ENCODE measurements around the gene CSPG5.

Gene CSPG5

GRCh38 chr3:47566667-47567066 lies 12.0 kb downstream of the CSPG5 start:
- no peak overlapping the region for H3K9ac ChIP-seq (ENCODE audit: low read depth, low read length)
- H3K9me3 ChIP-seq (ENCODE audit: insufficient read depth, low read depth, low read length), result no peaks in the 10 kb centered on the region
- no peak overlapping the region for H3K27ac ChIP-seq (ENCODE audit: low read length)
- H3K36me3 ChIP-seq (ENCODE audit: insufficient read depth, low read depth, low read length), result no peaks in the 10 kb centered on the region
- H3K4me3 ChIP-seq (ENCODE audit: low read length), result no peak overlapping the region
- no peaks in the 10 kb centered on the region for H3K4me1 ChIP-seq (ENCODE audit: insufficient read depth, low read length)
- no peaks in the 10 kb centered on the region; the same call in 1 of the 2 replicates for H3K27me3 ChIP-seq (ENCODE audit: insufficient read depth, low read length)

GRCh38 chr3:47565734-47566550 lies 12.7 kb downstream of the CSPG5 start:
- H3K4me3 ChIP-seq (ENCODE audit: low read length), result no peak overlapping the region
- H3K4me1 ChIP-seq (ENCODE audit: insufficient read depth, low read length), result no peaks in the 10 kb centered on the region
- no peaks in the 10 kb centered on the region for H3K36me3 ChIP-seq (ENCODE audit: insufficient read depth, low read depth, low read length)
- no peak overlapping the region for H3K9ac ChIP-seq (ENCODE audit: low read depth, low read length)
- H3K9me3 ChIP-seq (ENCODE audit: insufficient read depth, low read depth, low read length), result no peaks in the 10 kb centered on the region
- H3K27ac ChIP-seq (ENCODE audit: low read length), result no peak overlapping the region
- no peaks in the 10 kb centered on the region; the same call in 1 of the 2 replicates for H3K27me3 ChIP-seq (ENCODE audit: insufficient read depth, low read length)

DNA sequence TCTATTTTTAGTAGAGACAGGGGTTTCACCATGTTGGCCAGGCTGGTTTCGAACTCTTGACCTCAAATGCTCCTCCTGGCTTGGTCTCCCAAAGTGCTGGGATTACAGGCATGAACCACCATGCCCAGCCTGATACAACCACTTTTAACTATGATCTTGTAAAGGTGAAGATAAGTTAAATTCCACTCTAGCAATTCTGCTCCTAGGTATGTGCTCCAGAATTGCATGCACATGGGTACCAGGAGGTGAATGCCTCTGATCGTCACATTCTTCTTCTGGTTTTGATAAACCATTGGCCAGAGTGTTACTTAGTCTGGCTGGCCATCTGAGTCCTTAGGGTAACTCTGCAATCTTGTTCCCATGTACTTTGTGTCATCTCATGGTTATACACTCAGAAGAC lies 22.3 kb downstream of the CSPG5 start:
- H3K27me3 ChIP-seq (ENCODE audit: insufficient read depth, low read length), result no peaks in the 10 kb centered on the region
- no peaks in the 10 kb centered on the region; the same call in 1 of the 2 replicates for H3K9me3 ChIP-seq (ENCODE audit: insufficient read depth, low read depth, low read length)
- H3K4me3 ChIP-seq (ENCODE audit: low read length), result no peak overlapping the region
- H3K27ac ChIP-seq (ENCODE audit: low read length), result no peak overlapping the region
- H3K4me1 ChIP-seq (ENCODE audit: insufficient read depth, low read length), result no peaks in the 10 kb centered on the region
- no peaks in the 10 kb centered on the region for H3K36me3 ChIP-seq (ENCODE audit: insufficient read depth, low read depth, low read length)
- H3K9ac ChIP-seq (ENCODE audit: low read depth, low read length), result no peak overlapping the region

DNA sequence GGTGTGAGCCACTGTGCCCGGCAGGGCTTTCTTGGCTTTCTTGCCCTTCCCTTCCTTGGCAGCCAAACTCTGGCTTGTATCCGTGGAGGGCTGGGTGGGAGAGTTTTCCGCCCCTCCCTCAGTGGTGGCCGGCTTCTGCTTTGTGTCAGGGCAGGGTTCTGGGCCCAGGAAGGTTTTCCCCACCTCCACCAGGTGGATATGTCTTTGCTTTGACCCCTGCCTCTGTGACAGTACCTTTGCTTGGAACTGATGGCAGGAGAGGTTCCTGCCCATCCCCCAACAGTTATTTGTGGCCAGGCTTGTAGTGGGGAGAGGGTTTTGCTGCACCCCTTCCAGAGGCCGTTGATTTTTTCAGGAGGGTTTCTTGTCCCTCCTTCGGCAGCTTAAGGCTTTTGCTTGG lies 24.3 kb downstream of the CSPG5 start:
- Histone ChIP-seq H3K27ac (ENCODE audit: low read length) (no peak overlapping the region), H3K27me3 (ENCODE audit: insufficient read depth, low read length) (no peaks in the 10 kb centered on the region), H3K9ac (ENCODE audit: low read depth, low read length) (no peak overlapping the region), H3K36me3 (ENCODE audit: insufficient read depth, low read depth, low read length) (no peaks in the 10 kb centered on the region), H3K4me3 (ENCODE audit: low read length) (no peak overlapping the region), H3K4me1 (ENCODE audit: insufficient read depth, low read length) (no peaks in the 10 kb centered on the region), H3K9me3 (ENCODE audit: insufficient read depth, low read depth, low read length) (no peaks in the 10 kb centered on the region; the same call in 1 of the 2 replicates)

GRCh38 chr3:47553407-47553806 lies 25.3 kb downstream of the CSPG5 start:
- Histone ChIP-seq H3K9ac (ENCODE audit: low read depth, low read length) (no peak overlapping the region), H3K27ac (ENCODE audit: low read length) (no peak overlapping the region), H3K27me3 (ENCODE audit: insufficient read depth, low read length) (no peaks in the 10 kb centered on the region), H3K9me3 (ENCODE audit: insufficient read depth, low read depth, low read length) (no peaks in the 10 kb centered on the region; the same call in 1 of the 2 replicates), H3K4me3 (ENCODE audit: low read length) (no peak overlapping the region), H3K4me1 (ENCODE audit: insufficient read depth, low read length) (no peaks in the 10 kb centered on the region), H3K36me3 (ENCODE audit: insufficient read depth, low read depth, low read length) (no peaks in the 10 kb centered on the region)

- Histone ChIP-seq H3K27ac (ENCODE audit: low read length) (no peak overlapping the region), H3K27me3 (ENCODE audit: insufficient read depth, low read length) (no peaks in the 10 kb centered on the region), H3K9me3 (ENCODE audit: insufficient read depth, low read depth, low read length) (no peaks in the 10 kb centered on the region), H3K36me3 (ENCODE audit: insufficient read depth, low read depth, low read length) (no peaks in the 10 kb centered on the region), H3K4me3 (ENCODE audit: low read length) (no peak overlapping the region), H3K9ac (ENCODE audit: low read depth, low read length) (no peak overlapping the region), H3K4me1 (ENCODE audit: insufficient read depth, low read length) (no peaks in the 10 kb centered on the region)
Observed at GRCh38 chr3:47542471-47543173, 36.0 kb downstream of the CSPG5 start.

DNA sequence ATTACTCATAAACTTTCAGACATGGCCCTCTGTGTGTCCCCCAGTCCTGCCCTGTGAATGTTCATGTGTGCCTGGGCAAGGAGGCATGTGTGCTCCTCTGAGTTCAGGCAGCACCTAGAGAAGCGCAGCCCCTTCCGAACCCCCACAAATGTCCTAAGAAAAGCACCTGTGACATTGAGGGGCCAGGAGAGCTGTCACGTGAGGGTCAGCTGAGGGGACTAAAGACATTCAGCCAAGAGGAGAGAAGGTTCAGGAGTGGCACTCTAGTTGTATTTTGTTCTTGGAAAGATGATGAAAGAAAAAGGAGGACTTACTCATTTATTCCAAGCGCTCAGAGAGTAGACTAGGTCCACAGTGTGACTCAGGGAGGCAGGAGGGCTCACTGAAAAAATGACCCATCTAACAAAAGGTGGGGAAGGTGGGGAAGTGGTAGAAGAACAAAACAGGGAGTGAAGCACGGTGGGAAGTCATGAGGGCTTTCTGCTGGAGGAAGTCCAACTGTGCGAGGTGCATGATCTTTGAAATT lies 37.0 kb downstream of the CSPG5 start:
- H3K27me3 ChIP-seq (ENCODE audit: insufficient read depth, low read length), result no peaks in the 10 kb centered on the region
- no peaks in the 10 kb centered on the region for H3K36me3 ChIP-seq (ENCODE audit: insufficient read depth, low read depth, low read length)
- H3K9me3 ChIP-seq (ENCODE audit: insufficient read depth, low read depth, low read length), result no peaks in the 10 kb centered on the region
- no peaks in the 10 kb centered on the region for H3K4me1 ChIP-seq (ENCODE audit: insufficient read depth, low read length)
- H3K9ac ChIP-seq (ENCODE audit: low read depth, low read length), result no peak overlapping the region
- no peak overlapping the region for H3K4me3 ChIP-seq (ENCODE audit: low read length)
- H3K27ac ChIP-seq (ENCODE audit: low read length), result no peak overlapping the region

GRCh38 chr3:47540281-47540680 lies 38.4 kb downstream of the CSPG5 start:
- Histone ChIP-seq H3K9ac (ENCODE audit: low read depth, low read length) (no peak overlapping the region), H3K4me1 (ENCODE audit: insufficient read depth, low read length) (no peaks in the 10 kb centered on the region), H3K9me3 (ENCODE audit: insufficient read depth, low read depth, low read length) (no peaks in the 10 kb centered on the region)

DNA sequence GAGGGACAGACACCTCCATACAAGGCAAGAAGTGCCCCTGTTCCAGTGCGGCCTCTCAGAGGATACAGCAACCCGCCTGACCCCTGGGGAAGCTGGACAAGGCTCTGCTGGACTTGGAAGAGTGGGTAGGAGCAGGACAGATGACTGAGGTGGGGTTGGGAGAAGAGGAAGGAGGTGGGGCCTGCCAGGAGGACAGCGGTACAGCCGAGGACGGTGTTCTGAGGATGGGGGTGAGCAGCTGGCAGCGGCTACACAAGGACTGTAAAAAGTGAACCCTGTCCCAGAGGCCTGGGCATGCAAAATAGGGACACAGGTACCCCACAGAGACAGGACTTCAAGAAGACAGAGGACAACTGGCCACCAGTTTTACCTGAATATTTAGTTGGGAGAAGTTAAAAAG lies 41.7 kb downstream of the CSPG5 start:
- H3K27me3 ChIP-seq (ENCODE audit: insufficient read depth, low read length), result no peaks in the 10 kb centered on the region
- no peak overlapping the region for H3K4me3 ChIP-seq (ENCODE audit: low read length)
- H3K36me3 ChIP-seq (ENCODE audit: insufficient read depth, low read depth, low read length), result no peaks in the 10 kb centered on the region
- no peak overlapping the region for H3K9ac ChIP-seq (ENCODE audit: low read depth, low read length)
- H3K9me3 ChIP-seq (ENCODE audit: insufficient read depth, low read depth, low read length), result no peaks in the 10 kb centered on the region
- no peaks in the 10 kb centered on the region for H3K4me1 ChIP-seq (ENCODE audit: insufficient read depth, low read length)
- H3K27ac ChIP-seq (ENCODE audit: low read length), result no peak overlapping the region

More at GRCh38 chr3:47540281-47540680, 38.4 kb downstream of the CSPG5 start:
- no peaks in the 10 kb centered on the region for H3K36me3 ChIP-seq (ENCODE audit: insufficient read depth, low read depth, low read length)
- no peak overlapping the region for H3K4me3 ChIP-seq (ENCODE audit: low read length)
- no peaks in the 10 kb centered on the region for H3K27me3 ChIP-seq (ENCODE audit: insufficient read depth, low read length)
- H3K27ac ChIP-seq (ENCODE audit: low read length), result no peak overlapping the region

GRCh38 chr3:47536221-47536891 lies 42.3 kb downstream of the CSPG5 start:
- Histone ChIP-seq H3K4me3 (ENCODE audit: low read length) (no peak overlapping the region), H3K4me1 (ENCODE audit: insufficient read depth, low read length) (no peaks in the 10 kb centered on the region), H3K27me3 (ENCODE audit: insufficient read depth, low read length) (no peaks in the 10 kb centered on the region)

GRCh38 chr3:47533996-47534454 lies 44.6 kb downstream of the CSPG5 start:
- no peak overlapping the region for H3K9ac ChIP-seq (ENCODE audit: low read depth, low read length)
- no peak overlapping the region for H3K4me3 ChIP-seq (ENCODE audit: low read length)
- no peaks in the 10 kb centered on the region for H3K36me3 ChIP-seq (ENCODE audit: insufficient read depth, low read depth, low read length)
- no peaks in the 10 kb centered on the region for H3K9me3 ChIP-seq (ENCODE audit: insufficient read depth, low read depth, low read length)
- no peaks in the 10 kb centered on the region for H3K4me1 ChIP-seq (ENCODE audit: insufficient read depth, low read length)
- H3K27ac ChIP-seq (ENCODE audit: low read length), result no peak overlapping the region
- H3K27me3 ChIP-seq (ENCODE audit: insufficient read depth, low read length), result no peaks in the 10 kb centered on the region

More at GRCh38 chr3:47536221-47536891, 42.3 kb downstream of the CSPG5 start:
- H3K36me3 ChIP-seq (ENCODE audit: insufficient read depth, low read depth, low read length), result no peaks in the 10 kb centered on the region
- H3K9me3 ChIP-seq (ENCODE audit: insufficient read depth, low read depth, low read length), result no peaks in the 10 kb centered on the region
- H3K27ac ChIP-seq (ENCODE audit: low read length), result no peak overlapping the region
- no peak overlapping the region for H3K9ac ChIP-seq (ENCODE audit: low read depth, low read length)
